ENCODE measurements around the gene CASKIN1. TPM values are rescaled to one million over a fixed set of nuclear protein-coding genes. Genes with fewer than 3 reads are reported as not detected.

The CASKIN1 gene
- total and polyA plus RNA-seq, 10 of the 15 experiments (the other 5 are each of a cell fraction or from before 2014, with no cell fraction given): 0.03 to 0.33 (median 0.11) TPM; not detected in 5

DNA sequence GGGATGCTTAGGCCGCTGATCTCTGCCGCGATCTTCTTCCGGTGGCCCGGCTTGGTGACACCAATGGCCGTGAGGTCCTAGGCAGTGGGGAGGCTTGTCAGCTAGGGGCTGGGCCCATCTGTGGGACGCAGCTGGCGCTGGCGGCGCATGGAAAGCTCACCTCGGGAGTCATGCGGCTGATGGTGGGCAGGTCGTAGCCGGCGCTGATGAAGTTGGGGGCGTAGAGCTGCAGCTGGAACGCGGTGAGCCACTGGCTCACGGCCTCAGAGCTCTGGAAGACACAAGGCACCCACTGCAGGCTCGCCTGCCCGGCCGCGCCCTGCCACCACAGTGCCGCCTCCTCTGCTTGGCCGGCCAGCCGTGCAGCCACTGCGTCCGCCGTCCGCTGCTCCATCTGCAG lies 12.7 kb downstream of the CASKIN1 start:
- in situ Hi-C loops (cut with MboI): no loop called here
- no peak overlapping the region for H3K9ac ChIP-seq (ENCODE audit: control insufficient read depth, insufficient read depth, low read length)
- CTCF ChIA-PET: no interaction called here
- H3K79me2 ChIP-seq (ENCODE audit: control insufficient read depth, insufficient read depth, low read length): no peaks in the 10 kb centered on the region
- H2AFZ ChIP-seq (ENCODE audit: control insufficient read depth, low read depth, low read length): no peak overlapping the region
- intact Hi-C loops (cut with micrococcal nuclease; ENCODE audit: unreplicated experiment): no loop called here
- no peak overlapping the region for H3K27ac ChIP-seq (ENCODE audit: control insufficient read depth, insufficient read depth)
- peak; percentile 48; the same call in 2 of the 3 replicates for ATAC-seq
- RAD21 ChIA-PET (ENCODE audit: unreplicated experiment): no interaction called here
- POLR2A ChIA-PET: no interaction called here
- no peaks in the 10 kb centered on the region for H4K20me1 ChIP-seq (ENCODE audit: control insufficient read depth, insufficient read depth)
- SMC1A ChIA-PET (ENCODE audit: uncharacterized antibody, unreplicated experiment): no interaction called here
- H3K36me3 ChIP-seq (ENCODE audit: control insufficient read depth in 2 of 2, insufficient read depth in 2 of 2, low read length in 1 of 2): no peaks in the 10 kb centered on the region
- no peaks in the 10 kb centered on the region for H3K9me3 ChIP-seq (replicated peaks; ENCODE audit: control insufficient read depth, insufficient read depth, low read length)
- no peak overlapping the region for H3K4me3 ChIP-seq
- H3K4me1 ChIP-seq (ENCODE audit: control insufficient read depth, insufficient read depth, low read length): no peaks in the 10 kb centered on the region
- FAIRE-seq: no peak
- H3K4me2 ChIP-seq (ENCODE audit: control insufficient read depth, insufficient read depth): no peak overlapping the region
- H3K27me3 ChIP-seq (replicated peaks in 1 of 2; ENCODE audit: control insufficient read depth in 2 of 2, insufficient read depth in 2 of 2, low read length in 1 of 2): no peaks in the 10 kb centered on the region; a peak in 1 of 4 replicates
- TF ChIP-seq BCL11A (IDR thresholded peaks at IDR 0.05; ENCODE audit: low read depth, low read length): no peak
- TF ChIP-seq ZNF207 (IDR thresholded peaks at IDR 0.05; ENCODE audit: borderline replicate concordance): no peak
- TF ChIP-seq, protein P1, sequence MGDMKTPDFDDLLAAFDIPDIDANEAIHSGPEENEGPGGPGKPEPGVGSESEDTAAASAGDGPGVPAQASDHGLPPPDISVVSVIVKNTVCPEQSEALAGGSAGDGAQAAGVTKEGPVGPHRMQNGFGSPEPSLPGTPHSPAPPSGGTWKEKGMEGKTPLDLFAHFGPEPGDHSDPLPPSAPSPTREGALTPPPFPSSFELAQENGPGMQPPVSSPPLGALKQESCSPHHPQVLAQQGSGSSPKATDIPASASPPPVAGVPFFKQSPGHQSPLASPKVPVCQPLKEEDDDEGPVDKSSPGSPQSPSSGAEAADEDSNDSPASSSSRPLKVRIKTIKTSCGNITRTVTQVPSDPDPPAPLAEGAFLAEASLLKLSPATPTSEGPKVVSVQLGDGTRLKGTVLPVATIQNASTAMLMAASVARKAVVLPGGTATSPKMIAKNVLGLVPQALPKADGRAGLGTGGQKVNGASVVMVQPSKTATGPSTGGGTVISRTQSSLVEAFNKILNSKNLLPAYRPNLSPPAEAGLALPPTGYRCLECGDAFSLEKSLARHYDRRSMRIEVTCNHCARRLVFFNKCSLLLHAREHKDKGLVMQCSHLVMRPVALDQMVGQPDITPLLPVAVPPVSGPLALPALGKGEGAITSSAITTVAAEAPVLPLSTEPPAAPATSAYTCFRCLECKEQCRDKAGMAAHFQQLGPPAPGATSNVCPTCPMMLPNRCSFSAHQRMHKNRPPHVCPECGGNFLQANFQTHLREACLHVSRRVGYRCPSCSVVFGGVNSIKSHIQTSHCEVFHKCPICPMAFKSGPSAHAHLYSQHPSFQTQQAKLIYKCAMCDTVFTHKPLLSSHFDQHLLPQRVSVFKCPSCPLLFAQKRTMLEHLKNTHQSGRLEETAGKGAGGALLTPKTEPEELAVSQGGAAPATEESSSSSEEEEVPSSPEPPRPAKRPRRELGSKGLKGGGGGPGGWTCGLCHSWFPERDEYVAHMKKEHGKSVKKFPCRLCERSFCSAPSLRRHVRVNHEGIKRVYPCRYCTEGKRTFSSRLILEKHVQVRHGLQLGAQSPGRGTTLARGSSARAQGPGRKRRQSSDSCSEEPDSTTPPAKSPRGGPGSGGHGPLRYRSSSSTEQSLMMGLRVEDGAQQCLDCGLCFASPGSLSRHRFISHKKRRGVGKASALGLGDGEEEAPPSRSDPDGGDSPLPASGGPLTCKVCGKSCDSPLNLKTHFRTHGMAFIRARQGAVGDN (IDR thresholded peaks at IDR 0.05): no peak
- no peak for TF ChIP-seq ZNF622 (IDR thresholded peaks at IDR 0.05)
- no peak for TF ChIP-seq ZNF384 (IDR thresholded peaks at IDR 0.05; ENCODE audit: borderline replicate concordance, low read depth, low read length)
- TF ChIP-seq POLR2AphosphoS2 (IDR thresholded peaks at IDR 0.05; ENCODE audit: low read depth, low read length): no peak
- no peak for TF ChIP-seq CREM (IDR thresholded peaks at IDR 0.05; ENCODE audit: low read depth)
- TF ChIP-seq MTA3 (IDR thresholded peaks at IDR 0.05; ENCODE audit: borderline replicate concordance, low read length): no peak
- TF ChIP-seq, protein P2, sequence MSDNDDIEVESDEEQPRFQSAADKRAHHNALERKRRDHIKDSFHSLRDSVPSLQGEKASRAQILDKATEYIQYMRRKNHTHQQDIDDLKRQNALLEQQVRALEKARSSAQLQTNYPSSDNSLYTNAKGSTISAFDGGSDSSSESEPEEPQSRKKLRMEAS (IDR thresholded peaks at IDR 0.05; ENCODE audit: low read depth, low read length): no peak
- TF ChIP-seq, protein P3, sequence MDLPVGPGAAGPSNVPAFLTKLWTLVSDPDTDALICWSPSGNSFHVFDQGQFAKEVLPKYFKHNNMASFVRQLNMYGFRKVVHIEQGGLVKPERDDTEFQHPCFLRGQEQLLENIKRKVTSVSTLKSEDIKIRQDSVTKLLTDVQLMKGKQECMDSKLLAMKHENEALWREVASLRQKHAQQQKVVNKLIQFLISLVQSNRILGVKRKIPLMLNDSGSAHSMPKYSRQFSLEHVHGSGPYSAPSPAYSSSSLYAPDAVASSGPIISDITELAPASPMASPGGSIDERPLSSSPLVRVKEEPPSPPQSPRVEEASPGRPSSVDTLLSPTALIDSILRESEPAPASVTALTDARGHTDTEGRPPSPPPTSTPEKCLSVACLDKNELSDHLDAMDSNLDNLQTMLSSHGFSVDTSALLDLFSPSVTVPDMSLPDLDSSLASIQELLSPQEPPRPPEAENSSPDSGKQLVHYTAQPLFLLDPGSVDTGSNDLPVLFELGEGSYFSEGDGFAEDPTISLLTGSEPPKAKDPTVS (IDR thresholded peaks at IDR 0.05; ENCODE audit: low read depth, low read length): no peak
- TF ChIP-seq, protein P4, sequence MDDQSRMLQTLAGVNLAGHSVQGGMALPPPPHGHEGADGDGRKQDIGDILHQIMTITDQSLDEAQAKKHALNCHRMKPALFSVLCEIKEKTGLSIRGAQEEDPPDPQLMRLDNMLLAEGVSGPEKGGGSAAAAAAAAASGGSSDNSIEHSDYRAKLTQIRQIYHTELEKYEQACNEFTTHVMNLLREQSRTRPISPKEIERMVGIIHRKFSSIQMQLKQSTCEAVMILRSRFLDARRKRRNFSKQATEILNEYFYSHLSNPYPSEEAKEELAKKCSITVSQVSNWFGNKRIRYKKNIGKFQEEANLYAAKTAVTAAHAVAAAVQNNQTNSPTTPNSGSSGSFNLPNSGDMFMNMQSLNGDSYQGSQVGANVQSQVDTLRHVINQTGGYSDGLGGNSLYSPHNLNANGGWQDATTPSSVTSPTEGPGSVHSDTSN (IDR thresholded peaks at IDR 0.05; ENCODE audit: insufficient replicate concordance, low read depth, low read length): no peak
- TF ChIP-seq SREBF1 (IDR thresholded peaks at IDR 0.05; ENCODE audit: low read length): no peak
- TF ChIP-seq WRNIP1 (IDR thresholded peaks at IDR 0.05; ENCODE audit: borderline replicate concordance, low read depth, low read length): no peak
- TF ChIP-seq EED (IDR thresholded peaks at IDR 0.05; ENCODE audit: low read depth): no peak
- BruUV-seq (replicated peaks): no TSS peak
- DNase-seq (ENCODE audit: low read depth, low spot score): no peak
- 37% methylated on average over 24 of the region's 30 CpGs for WGBS (ENCODE audit: insufficient coverage, insufficient replicate concordance, low lambda C conversion rate, missing lambda C conversion rate)
